ENCODE results near the gene DOCK9.

DOCK9 gene

DNA sequence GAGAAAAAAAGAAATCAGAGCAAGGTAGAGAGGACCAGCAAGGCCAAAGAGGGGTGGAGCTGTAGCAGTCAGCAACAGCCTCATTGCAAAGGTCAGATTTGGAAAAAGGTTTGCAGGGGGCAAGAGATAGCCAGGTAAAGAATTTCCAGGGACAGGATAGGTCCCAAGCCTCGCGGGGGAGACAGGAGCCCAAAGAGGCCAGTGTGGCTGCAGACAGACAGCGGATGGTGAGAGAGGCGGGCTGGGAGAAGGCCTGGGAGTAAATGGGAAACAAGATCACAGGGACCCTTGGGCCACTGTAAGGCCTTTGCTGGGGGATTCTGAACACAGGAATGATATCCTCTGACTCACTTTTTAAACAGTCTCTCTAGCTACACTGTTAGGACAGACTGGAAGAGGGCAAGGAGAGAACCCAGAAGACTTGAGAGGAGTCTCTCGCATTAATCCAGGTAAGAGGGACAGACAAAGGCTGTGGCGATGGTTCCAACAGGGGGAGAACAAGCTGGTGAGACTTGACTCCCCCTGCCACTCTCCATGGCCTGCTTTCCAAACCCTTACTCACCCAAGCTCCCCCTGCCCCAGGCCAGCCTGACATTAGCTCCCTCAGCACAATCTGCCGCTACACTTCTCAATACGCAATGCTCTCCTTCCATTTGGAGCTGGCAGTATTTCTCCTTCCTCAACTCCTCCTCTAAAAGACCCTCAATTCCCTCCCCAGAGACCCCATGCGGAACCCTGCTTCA, 31.8 kb downstream of the DOCK9 start:
- no peak for DNase-seq (ENCODE audit: low read depth)
- H3K4me3 ChIP-seq (ENCODE audit: control insufficient read depth, low read depth, low read length): no peak overlapping the region
- no peak for TF ChIP-seq CTCF (conservative IDR thresholded peaks at IDR 0.05; ENCODE audit: control insufficient read depth, insufficient read depth, low read depth, low read length)

GRCh38 chr13:98944336-98944735, 33.5 kb downstream of the DOCK9 start:
- no peak for TF ChIP-seq CTCF (conservative IDR thresholded peaks at IDR 0.05; ENCODE audit: control insufficient read depth, insufficient read depth, low read depth, low read length)
- DNase-seq (ENCODE audit: low read depth): no peak
- H3K4me3 ChIP-seq (ENCODE audit: control insufficient read depth, low read depth, low read length): no peak overlapping the region

DNA sequence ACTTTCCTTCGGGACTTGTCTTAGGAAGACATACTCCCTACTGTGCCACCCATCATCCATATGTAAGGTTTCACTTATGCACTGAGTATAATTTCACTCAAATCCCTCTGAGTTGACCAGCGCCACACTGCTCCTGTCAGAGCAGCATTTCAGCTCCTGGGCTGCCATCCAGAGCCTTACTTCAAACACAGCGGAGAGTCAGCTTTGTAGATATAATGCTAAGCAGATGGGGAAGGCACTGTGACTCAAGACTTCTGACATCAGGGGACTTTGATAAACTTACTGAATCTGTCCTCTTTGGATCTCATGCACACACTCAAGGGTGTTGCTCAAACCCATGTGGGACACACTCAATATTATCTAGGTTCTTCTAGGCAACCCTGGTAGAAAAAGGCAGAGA, 34.9 kb downstream of the DOCK9 start:
- TF ChIP-seq CTCF (conservative IDR thresholded peaks at IDR 0.05; ENCODE audit: control insufficient read depth, insufficient read depth, low read depth, low read length): no peak
- peak; percentile 65 for DNase-seq (ENCODE audit: low read depth)
- no peak overlapping the region for H3K4me3 ChIP-seq (ENCODE audit: control insufficient read depth, low read depth, low read length)

DNA sequence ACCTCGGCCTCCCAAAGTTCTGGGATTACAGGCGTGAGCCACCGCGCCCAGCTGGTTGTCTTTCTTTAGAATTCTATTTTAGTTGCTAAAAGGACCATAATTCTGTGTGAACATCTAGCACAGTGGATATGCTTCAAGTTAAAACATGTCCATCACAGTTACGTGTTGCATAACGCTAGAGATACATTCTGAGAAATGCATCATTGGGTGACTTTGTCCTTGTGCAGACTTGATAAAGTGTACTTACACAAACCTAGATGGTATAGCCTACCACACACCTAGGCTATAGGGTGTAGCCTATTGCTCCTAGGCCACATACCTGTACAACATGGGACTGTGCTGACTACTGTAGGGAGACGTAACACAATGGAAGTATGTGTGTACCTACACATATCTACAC, 35.4 kb downstream of the DOCK9 start:
- TF ChIP-seq CTCF (conservative IDR thresholded peaks at IDR 0.05; ENCODE audit: control insufficient read depth, insufficient read depth, low read depth, low read length): no peak
- no peak for DNase-seq (ENCODE audit: low read depth)
- no peak overlapping the region for H3K4me3 ChIP-seq (ENCODE audit: control insufficient read depth, low read depth, low read length)

DNA sequence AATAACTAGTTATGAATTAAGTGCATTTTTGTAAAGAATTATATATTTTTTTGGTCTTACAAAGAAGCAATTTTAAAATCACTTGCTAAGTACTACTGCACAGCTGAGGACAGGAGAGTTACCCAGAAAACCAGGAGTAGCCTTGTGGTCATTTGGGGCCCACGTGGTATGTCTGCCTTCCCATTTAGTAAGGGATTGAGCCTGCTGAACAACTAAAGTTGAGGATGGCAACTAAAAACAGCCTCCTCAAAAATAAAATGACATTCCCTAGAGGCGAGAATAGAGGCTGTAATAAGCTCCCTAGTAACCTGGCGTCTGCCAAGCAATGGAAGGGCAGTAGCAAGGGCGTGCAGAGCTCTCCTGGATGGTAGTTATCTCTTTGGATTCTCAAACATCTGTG, 36.3 kb downstream of the DOCK9 start:
- no peak for DNase-seq (ENCODE audit: low read depth)
- TF ChIP-seq CTCF (conservative IDR thresholded peaks at IDR 0.05; ENCODE audit: control insufficient read depth, insufficient read depth, low read depth, low read length): no peak
- no peak overlapping the region for H3K4me3 ChIP-seq (ENCODE audit: control insufficient read depth, low read depth, low read length)

- no peak for TF ChIP-seq CTCF (conservative IDR thresholded peaks at IDR 0.05; ENCODE audit: control insufficient read depth, insufficient read depth, low read depth, low read length)
- H3K4me3 ChIP-seq (ENCODE audit: control insufficient read depth, low read depth, low read length): no peak overlapping the region
- peak; percentile 20 for DNase-seq (ENCODE audit: low read depth)
Measured at GRCh38 chr13:98941126-98941525, 36.7 kb downstream of the DOCK9 start.

All from fibroblast of mammary gland (primary cell).